EH (cell line): Measurements from ENCODE around the gene ANKRD36B.
"Not testable (repeated sequence)": the region's sequence is repeated elsewhere in the genome, so short reads cannot be mapped to it uniquely, and the experiment has no call there.

Source experiments
- DNase-seq: peaks from one replicate; pipeline ENCODE4 v3.0.0-alpha.2; 2015; ENCODE audit warnings: low read depth

ANKRD36B gene

GRCh38 chr2:97589598-97590510 lies at the start of gene ANKRD36B:
Gene ANKRD36B, minus strand, starts transcription at chr2:97589877. Its CDS starts 192 bp downstream, at chr2:97589685.
- peak; percentile 79 for DNase-seq

GRCh38 chr2:97626049-97626430 lies 36.4 kb upstream of the ANKRD36B start:
- DNase-seq, result not testable (repeated sequence)

GRCh38 chr2:97625354-97626048 lies 35.8 kb upstream of the ANKRD36B start:
- DNase-seq, result not testable (repeated sequence)

- DNase-seq, result not testable (repeated sequence)
Observed at GRCh38 chr2:97622976-97623375, 33.3 kb upstream of the ANKRD36B start.

- DNase-seq, result not testable (repeated sequence)
Observed at GRCh38 chr2:97620492-97620891, 30.8 kb upstream of the ANKRD36B start.

GRCh38 chr2:97618939-97619827 lies 29.5 kb upstream of the ANKRD36B start:
- peak; percentile 24 for DNase-seq

- DNase-seq, result no peak
Observed at GRCh38 chr2:97617911-97618310, 28.2 kb upstream of the ANKRD36B start.

- DNase-seq, result not testable (repeated sequence)
Observed at GRCh38 chr2:97615746-97616145, 26.1 kb upstream of the ANKRD36B start.

- not testable (repeated sequence) for DNase-seq
Observed at GRCh38 chr2:97611895-97612294, 22.2 kb upstream of the ANKRD36B start.

GRCh38 chr2:97608745-97609144 lies 19.1 kb upstream of the ANKRD36B start:
- not testable (repeated sequence) for DNase-seq

- not testable (repeated sequence) for DNase-seq
Observed at GRCh38 chr2:97605524-97606339, 16.1 kb upstream of the ANKRD36B start.

GRCh38 chr2:97605109-97605508 lies 15.4 kb upstream of the ANKRD36B start:
- DNase-seq, result not testable (repeated sequence)

GRCh38 chr2:97601537-97601936 lies 11.9 kb upstream of the ANKRD36B start:
- DNase-seq, result not testable (repeated sequence)

- DNase-seq, result not testable (repeated sequence)
Observed at GRCh38 chr2:97596180-97596579, 6.5 kb upstream of the ANKRD36B start.

- not testable (repeated sequence) for DNase-seq
Observed at GRCh38 chr2:97593520-97593919, 3.8 kb upstream of the ANKRD36B start.

- DNase-seq, result peak; percentile 84
Observed at GRCh38 chr2:97590515-97591394, 1.1 kb upstream of the ANKRD36B start.

- not testable (repeated sequence) for DNase-seq
Observed at GRCh38 chr2:97589257-97589597, 450 bp downstream of the ANKRD36B start.

- DNase-seq, result peak; percentile 18
Observed at GRCh38 chr2:97565674-97566073, 24.0 kb downstream of the ANKRD36B start.

GRCh38 chr2:97552406-97552805 lies 37.3 kb downstream of the ANKRD36B start:
- DNase-seq, result peak; percentile 6

GRCh38 chr2:97550498-97550897 lies 39.2 kb downstream of the ANKRD36B start:
- peak; percentile 42 for DNase-seq
